GM23338 (cell line): ENCODE data around the gene HEXB. TPM values are rescaled to one million over a fixed set of nuclear protein-coding genes. Genes with fewer than 3 reads are reported as not detected.

Source experiments
- ATAC-seq: fragments of 200-7000 bp; cut with Tn5 transposase; 3 replicates; pipeline ENCODE4 v1.9.1; 2020
- DNase-seq: peaks from one replicate; pipeline ENCODE4 v3.0.0-alpha.2; 2015; ENCODE audit warnings: low spot score
- H2AFZ ChIP-seq: fragments of 200-600 bp; sonication (generic); 2 replicates; pipeline ENCODE4 v1.8.0; 2016; ENCODE audit warnings: antibody characterized with exemption, mild to moderate bottlenecking, moderate library complexity
- H3F3A ChIP-seq: fragments of 200-600 bp; sonication (generic); replicated peaks from 2 replicates; pipeline ENCODE4 v1.8.0; 2017; ENCODE audit warnings: antibody characterized with exemption, mixed run types, low read depth
- H3K27ac ChIP-seq: fragments of 200-600 bp; sonication (generic); 2 replicates; pipeline ENCODE4 v1.6.1; 2016; ENCODE audit warnings: low read depth
- H3K27me3 ChIP-seq: fragments of 200-600 bp; sonication (generic); 2 replicates; pipeline ENCODE4 v1.8.0; 2016; ENCODE audit warnings: mild to moderate bottlenecking, mixed run types, moderate library complexity; ENCODE audit not compliant: insufficient read depth
- H3K36me3 ChIP-seq: fragments of 200-600 bp; sonication (generic); 2 replicates; pipeline ENCODE4 v1.8.0; 2016; ENCODE audit warnings: mild to moderate bottlenecking; ENCODE audit not compliant: insufficient read depth
- H3K4me1 ChIP-seq: fragments of 200-600 bp; sonication (generic); 2 replicates; pipeline ENCODE4 v1.8.0; 2016; ENCODE audit warnings: mild to moderate bottlenecking, moderate library complexity; ENCODE audit not compliant: insufficient read depth
- H3K4me2 ChIP-seq: fragments of 200-600 bp; sonication (generic); 2 replicates; pipeline ENCODE4 v1.7.1; 2017; ENCODE audit warnings: mixed run types
- H3K4me3 ChIP-seq: fragments of 200-600 bp; sonication (generic); 2 replicates; pipeline ENCODE4 v1.6.1; 2016; ENCODE audit warnings: mixed run types
- H3K79me2 ChIP-seq: fragments of 200-600 bp; sonication (generic); replicated peaks from 2 replicates; pipeline ENCODE4 v1.8.0; 2017; ENCODE audit warnings: mild to moderate bottlenecking; ENCODE audit not compliant: insufficient read depth
- H3K9me2 ChIP-seq: fragments of 200-600 bp; sonication (generic); 2 replicates; pipeline ENCODE4 v1.8.0; 2017; ENCODE audit not compliant: insufficient read depth
- H4K20me1 ChIP-seq: fragments of 200-600 bp; sonication (generic); replicated peaks from 2 replicates; pipeline ENCODE4 v1.8.0; 2017; ENCODE audit warnings: mild to moderate bottlenecking; ENCODE audit not compliant: insufficient read depth
- H3K27ac Mint-ChIP-seq: 2 replicates; pipeline ENCODE4 v1.8.0; 2020; ENCODE audit warnings: inconsistent platforms, mild to moderate bottlenecking, moderate library complexity, mixed read lengths
- H3K27me3 Mint-ChIP-seq: 3 replicates; pipeline ENCODE4 v1.8.0; 2022; ENCODE audit warnings: low read depth, mild to moderate bottlenecking, moderate library complexity, mixed read lengths, inconsistent platforms; ENCODE audit not compliant: insufficient read depth, poor library complexity
- H3K36me3 Mint-ChIP-seq: 3 replicates; pipeline ENCODE4 v1.8.0; 2021; ENCODE audit warnings: low read depth, mild to moderate bottlenecking, inconsistent platforms, moderate library complexity, mixed read lengths
- H3K4me1 Mint-ChIP-seq: 3 replicates; pipeline ENCODE4 v1.8.0; 2020; ENCODE audit warnings: mild to moderate bottlenecking, inconsistent platforms, mixed read lengths
- H3K4me3 Mint-ChIP-seq: 3 replicates; pipeline ENCODE4 v1.8.0; 2021; ENCODE audit warnings: moderate library complexity, mild to moderate bottlenecking, inconsistent platforms, mixed read lengths
- H3K9me3 Mint-ChIP-seq: 3 replicates; pipeline ENCODE4 v1.8.0; 2020; ENCODE audit warnings: moderate library complexity, mild to moderate bottlenecking, inconsistent platforms, mixed read lengths
- CREB1 ChIP-seq: fragments of 250-450 bp; sonication (Bioruptor Pico); IDR thresholded peaks from 2 replicates; pipeline ENCODE4 v1.5.0; 2020; ENCODE audit warnings: low read depth, mild to moderate bottlenecking, moderate library complexity
- EZH2 ChIP-seq: fragments of 200-600 bp; sonication (generic); IDR thresholded peaks from one replicate; pipeline ENCODE4 v1.8.0; 2017; ENCODE audit warnings: antibody characterized with exemption, mild to moderate bottlenecking, low read depth; ENCODE audit not compliant: unreplicated experiment
- EZH2phosphoT487 ChIP-seq: fragments of 200-600 bp; sonication (generic); IDR thresholded peaks from one replicate; pipeline ENCODE4 v1.8.1; 2018; ENCODE audit warnings: antibody characterized with exemption; ENCODE audit not compliant: unreplicated experiment
- JUNB ChIP-seq: IDR thresholded peaks from one replicate; pipeline ENCODE4 v1.6.1; 2016; ENCODE audit warnings: antibody characterized with exemption; ENCODE audit not compliant: unreplicated experiment
- NANOG ChIP-seq: IDR thresholded peaks from 2 replicates; pipeline ENCODE4 v1.6.1; 2016; ENCODE audit warnings: antibody characterized with exemption, borderline replicate concordance
- POLR2AphosphoS5 ChIP-seq: IDR thresholded peaks from 2 replicates; pipeline ENCODE4 v1.6.1; 2016; ENCODE audit warnings: antibody characterized with exemption, low read depth
- STAT1 ChIP-seq: IDR thresholded peaks from one replicate; pipeline ENCODE4 v1.6.1; 2016; ENCODE audit warnings: antibody characterized with exemption; ENCODE audit not compliant: unreplicated experiment
- ZNF114 ChIP-seq: fragments of 250-450 bp; sonication (Bioruptor Pico); IDR thresholded peaks from 2 replicates; pipeline ENCODE4 v1.5.0; 2020; ENCODE audit warnings: mild to moderate bottlenecking, moderate library complexity
- ZNF331 ChIP-seq: fragments of 250-450 bp; sonication (Bioruptor Pico); IDR thresholded peaks from 2 replicates; pipeline ENCODE4 v1.5.0; 2020; ENCODE audit warnings: low read depth, mild to moderate bottlenecking, moderate library complexity
- polyA plus RNA-seq: library from polyadenylated mRNA; unstranded; fragments of >200 nt; fragmentation: Nextera tagmentation; extraction: Ambion mirVana; gene quantifications from 2 replicates; pipeline ENCODE4 v1.2.1, GENCODE V29; 2016
- total RNA-seq: library from RNA; depleted of rRNA; stranded (reverse); fragments of >200 nt; shearing (Covaris generic); gene quantifications from 2 replicates; pipeline ENCODE4 v1.2.3, GENCODE V29; 2014
- TF ChIP-seq, protein P1 (sequence below): IDR thresholded peaks from one replicate; pipeline ENCODE4 v1.6.1; 2018; ENCODE audit warnings: antibody characterized with exemption; ENCODE audit not compliant: unreplicated experiment
- TF ChIP-seq, protein P2 (sequence below): IDR thresholded peaks from 2 replicates; pipeline ENCODE4 v1.6.1; 2016; ENCODE audit warnings: antibody characterized with exemption
- TF ChIP-seq, protein P3 (sequence below), 2 experiments: fragments of 200-600 bp in 1 of 2; sonication (generic) in 1 of 2; conservative IDR thresholded peaks; 2 replicates each; pipeline versions ENCODE4 v1.5.1 to v1.6.1; 2016 to 2017; ENCODE audit warnings: antibody characterized with exemption in 2 of 2, low read depth in 2 of 2, mild to moderate bottlenecking in 2 of 2, moderate library complexity in 1 of 2

HEXB gene
- total and polyA plus RNA-seq, 2 experiments from 2014 or later, result 49.2 to 70.8 TPM

DNA sequence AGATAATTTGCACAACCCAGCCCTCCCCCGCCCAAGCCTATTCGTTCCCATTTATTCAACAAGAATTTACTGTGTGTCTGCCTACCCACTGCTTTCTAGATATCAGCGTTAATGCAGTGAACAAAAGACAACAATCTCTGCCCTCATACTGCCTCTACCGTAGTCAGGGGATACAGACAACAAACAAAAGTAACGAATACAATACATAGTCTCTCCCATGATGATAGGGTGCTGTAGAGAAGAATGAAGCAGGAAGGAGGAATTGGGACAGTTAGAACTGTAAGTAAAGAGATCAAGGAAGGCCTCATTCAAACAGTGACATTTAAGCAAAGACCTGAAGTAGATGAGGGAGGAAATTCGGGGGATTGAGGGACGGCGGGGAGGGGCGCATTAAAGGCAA lies 80.2 kb downstream of the HEXB start:
- Mint-ChIP-seq H3K9me3 (no peaks in the 10 kb centered on the region), H3K27me3 (peaks cover 3% of the 10 kb centered on the region), H3K36me3 (peaks cover 25% of the 10 kb centered on the region), H3K4me1 (peaks cover 11% of the 10 kb centered on the region), H3K4me3 (peak overlapping the region; percentile 100), H3K27ac (peak overlapping the region; percentile 26; the same call in 1 of the 2 replicates)
- peaks cover 29% of the 10 kb centered on the region for H3K36me3 ChIP-seq
- H3K4me1 ChIP-seq, result peaks cover 5% of the 10 kb centered on the region
- DNase-seq, result peak; percentile 32
- no peak overlapping the region for H2AFZ ChIP-seq
- H3K27me3 ChIP-seq, result no peaks in the 10 kb centered on the region
- peaks cover 5% of the 10 kb centered on the region; the same call in 1 of the 2 replicates for H4K20me1 ChIP-seq
- peaks cover 58% of the 10 kb centered on the region for H3K79me2 ChIP-seq
- no peak for ATAC-seq
- H3K4me3 ChIP-seq, result peak overlapping the region; percentile 26; the same call in 1 of the 2 replicates
- no peaks in the 10 kb centered on the region for H3K9me2 ChIP-seq
- H3F3A ChIP-seq, result peaks cover 5% of the 10 kb centered on the region
- H3K27ac ChIP-seq, result no peak overlapping the region
- peak overlapping the region; percentile 94; the same call in 1 of the 2 replicates for H3K4me2 ChIP-seq
- TF ChIP-seq, protein P1, sequence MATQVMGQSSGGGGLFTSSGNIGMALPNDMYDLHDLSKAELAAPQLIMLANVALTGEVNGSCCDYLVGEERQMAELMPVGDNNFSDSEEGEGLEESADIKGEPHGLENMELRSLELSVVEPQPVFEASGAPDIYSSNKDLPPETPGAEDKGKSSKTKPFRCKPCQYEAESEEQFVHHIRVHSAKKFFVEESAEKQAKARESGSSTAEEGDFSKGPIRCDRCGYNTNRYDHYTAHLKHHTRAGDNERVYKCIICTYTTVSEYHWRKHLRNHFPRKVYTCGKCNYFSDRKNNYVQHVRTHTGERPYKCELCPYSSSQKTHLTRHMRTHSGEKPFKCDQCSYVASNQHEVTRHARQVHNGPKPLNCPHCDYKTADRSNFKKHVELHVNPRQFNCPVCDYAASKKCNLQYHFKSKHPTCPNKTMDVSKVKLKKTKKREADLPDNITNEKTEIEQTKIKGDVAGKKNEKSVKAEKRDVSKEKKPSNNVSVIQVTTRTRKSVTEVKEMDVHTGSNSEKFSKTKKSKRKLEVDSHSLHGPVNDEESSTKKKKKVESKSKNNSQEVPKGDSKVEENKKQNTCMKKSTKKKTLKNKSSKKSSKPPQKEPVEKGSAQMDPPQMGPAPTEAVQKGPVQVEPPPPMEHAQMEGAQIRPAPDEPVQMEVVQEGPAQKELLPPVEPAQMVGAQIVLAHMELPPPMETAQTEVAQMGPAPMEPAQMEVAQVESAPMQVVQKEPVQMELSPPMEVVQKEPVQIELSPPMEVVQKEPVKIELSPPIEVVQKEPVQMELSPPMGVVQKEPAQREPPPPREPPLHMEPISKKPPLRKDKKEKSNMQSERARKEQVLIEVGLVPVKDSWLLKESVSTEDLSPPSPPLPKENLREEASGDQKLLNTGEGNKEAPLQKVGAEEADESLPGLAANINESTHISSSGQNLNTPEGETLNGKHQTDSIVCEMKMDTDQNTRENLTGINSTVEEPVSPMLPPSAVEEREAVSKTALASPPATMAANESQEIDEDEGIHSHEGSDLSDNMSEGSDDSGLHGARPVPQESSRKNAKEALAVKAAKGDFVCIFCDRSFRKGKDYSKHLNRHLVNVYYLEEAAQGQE, result no peak
- TF ChIP-seq STAT1 (no peak), EZH2 (no peak), NANOG (no peak), EZH2phosphoT487 (no peak), CREB1 (no peak), JUNB (no peak)
- TF ChIP-seq, protein P2, sequence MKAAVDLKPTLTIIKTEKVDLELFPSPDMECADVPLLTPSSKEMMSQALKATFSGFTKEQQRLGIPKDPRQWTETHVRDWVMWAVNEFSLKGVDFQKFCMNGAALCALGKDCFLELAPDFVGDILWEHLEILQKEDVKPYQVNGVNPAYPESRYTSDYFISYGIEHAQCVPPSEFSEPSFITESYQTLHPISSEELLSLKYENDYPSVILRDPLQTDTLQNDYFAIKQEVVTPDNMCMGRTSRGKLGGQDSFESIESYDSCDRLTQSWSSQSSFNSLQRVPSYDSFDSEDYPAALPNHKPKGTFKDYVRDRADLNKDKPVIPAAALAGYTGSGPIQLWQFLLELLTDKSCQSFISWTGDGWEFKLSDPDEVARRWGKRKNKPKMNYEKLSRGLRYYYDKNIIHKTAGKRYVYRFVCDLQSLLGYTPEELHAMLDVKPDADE, result no peak

DNA sequence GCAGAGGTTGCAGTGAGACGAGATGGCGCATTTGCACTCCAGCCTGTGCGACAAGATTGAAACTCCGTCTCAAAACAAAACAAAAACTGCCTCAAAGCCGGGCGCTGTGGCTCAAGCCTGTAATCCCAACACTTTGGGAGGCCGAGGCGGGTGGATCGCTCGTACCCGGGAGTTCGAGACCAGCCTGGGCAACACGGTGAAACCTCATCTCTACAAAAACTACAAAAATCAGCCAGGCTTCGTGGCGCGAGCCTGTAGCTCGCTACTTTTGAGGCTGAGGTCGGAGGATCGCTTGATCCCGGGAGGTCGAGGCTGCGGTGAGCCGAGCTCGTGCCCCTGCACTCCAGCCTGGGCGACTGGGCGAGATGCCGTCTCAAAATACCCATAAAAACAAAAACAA lies 80.9 kb downstream of the HEXB start:
- no peak overlapping the region for H3K27ac Mint-ChIP-seq

More for the DNA sequence above, 80.9 kb downstream of the HEXB start:
- Histone ChIP-seq H3K4me3 (peak overlapping the region; percentile 99), H3K27me3 (no peaks in the 10 kb centered on the region), H3F3A (peaks cover 8% of the 10 kb centered on the region), H2AFZ (no peak overlapping the region), H3K4me2 (peak overlapping the region; percentile 94), H3K79me2 (peaks cover 58% of the 10 kb centered on the region), H4K20me1 (peaks cover 5% of the 10 kb centered on the region; the same call in 1 of the 2 replicates), H3K36me3 (peaks cover 29% of the 10 kb centered on the region), H3K4me1 (peaks cover 5% of the 10 kb centered on the region), H3K27ac (no peak overlapping the region), H3K9me2 (no peaks in the 10 kb centered on the region)
- ATAC-seq (no peak), DNase-seq (no peak)
- TF ChIP-seq, protein P3, sequence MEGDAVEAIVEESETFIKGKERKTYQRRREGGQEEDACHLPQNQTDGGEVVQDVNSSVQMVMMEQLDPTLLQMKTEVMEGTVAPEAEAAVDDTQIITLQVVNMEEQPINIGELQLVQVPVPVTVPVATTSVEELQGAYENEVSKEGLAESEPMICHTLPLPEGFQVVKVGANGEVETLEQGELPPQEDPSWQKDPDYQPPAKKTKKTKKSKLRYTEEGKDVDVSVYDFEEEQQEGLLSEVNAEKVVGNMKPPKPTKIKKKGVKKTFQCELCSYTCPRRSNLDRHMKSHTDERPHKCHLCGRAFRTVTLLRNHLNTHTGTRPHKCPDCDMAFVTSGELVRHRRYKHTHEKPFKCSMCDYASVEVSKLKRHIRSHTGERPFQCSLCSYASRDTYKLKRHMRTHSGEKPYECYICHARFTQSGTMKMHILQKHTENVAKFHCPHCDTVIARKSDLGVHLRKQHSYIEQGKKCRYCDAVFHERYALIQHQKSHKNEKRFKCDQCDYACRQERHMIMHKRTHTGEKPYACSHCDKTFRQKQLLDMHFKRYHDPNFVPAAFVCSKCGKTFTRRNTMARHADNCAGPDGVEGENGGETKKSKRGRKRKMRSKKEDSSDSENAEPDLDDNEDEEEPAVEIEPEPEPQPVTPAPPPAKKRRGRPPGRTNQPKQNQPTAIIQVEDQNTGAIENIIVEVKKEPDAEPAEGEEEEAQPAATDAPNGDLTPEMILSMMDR (conservative IDR thresholded peaks at IDR 0.05; ENCODE audit: low read depth in 2 of 2), result no peak
- TF ChIP-seq ZNF114 (no peak), EZH2 (no peak), JUNB (no peak), ZNF331 (CRISPR knock-in tag) (no peak), POLR2AphosphoS5 (no peak)
- H3K27me3 Mint-ChIP-seq, result peaks cover 3% of the 10 kb centered on the region
- peak overlapping the region; percentile 100 for H3K4me3 Mint-ChIP-seq
- no peaks in the 10 kb centered on the region for H3K9me3 Mint-ChIP-seq
- peaks cover 11% of the 10 kb centered on the region for H3K4me1 Mint-ChIP-seq
- peaks cover 27% of the 10 kb centered on the region for H3K36me3 Mint-ChIP-seq
